ENCODE data around the gene PCYOX1L.

DNA sequence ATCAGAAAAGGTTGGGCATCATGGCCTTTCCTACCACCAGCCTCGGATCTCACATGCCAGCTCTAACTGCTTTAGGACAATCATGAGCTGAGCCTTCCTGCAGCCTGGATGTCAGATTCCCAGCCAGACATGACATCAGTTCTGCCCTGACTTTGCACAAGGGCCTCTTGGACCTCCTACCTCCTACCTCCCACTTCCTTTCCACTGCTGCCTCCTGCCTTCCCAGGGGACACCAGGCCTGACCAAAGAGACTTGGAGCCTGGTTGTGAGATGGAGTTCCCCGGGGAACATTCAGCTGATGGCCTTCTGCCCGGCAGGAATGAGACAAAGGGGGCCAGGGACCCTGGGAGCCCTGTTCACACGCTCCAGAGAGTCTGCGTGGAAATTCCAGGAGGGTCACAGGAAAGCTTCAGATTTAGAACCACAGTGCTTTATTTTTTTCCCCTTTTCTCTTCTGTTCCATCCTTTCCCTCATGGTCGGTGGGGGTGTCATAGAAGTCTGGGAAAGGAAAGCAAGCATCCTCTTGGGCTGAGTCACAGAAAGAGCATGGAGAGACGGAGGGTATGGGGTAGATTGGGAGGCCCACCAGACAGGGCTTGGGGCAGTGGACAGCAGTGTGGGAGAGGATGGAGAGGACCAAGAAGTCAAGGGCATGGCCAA lies 56.7 kb downstream of the PCYOX1L start:
- TF ChIP-seq, protein P1, sequence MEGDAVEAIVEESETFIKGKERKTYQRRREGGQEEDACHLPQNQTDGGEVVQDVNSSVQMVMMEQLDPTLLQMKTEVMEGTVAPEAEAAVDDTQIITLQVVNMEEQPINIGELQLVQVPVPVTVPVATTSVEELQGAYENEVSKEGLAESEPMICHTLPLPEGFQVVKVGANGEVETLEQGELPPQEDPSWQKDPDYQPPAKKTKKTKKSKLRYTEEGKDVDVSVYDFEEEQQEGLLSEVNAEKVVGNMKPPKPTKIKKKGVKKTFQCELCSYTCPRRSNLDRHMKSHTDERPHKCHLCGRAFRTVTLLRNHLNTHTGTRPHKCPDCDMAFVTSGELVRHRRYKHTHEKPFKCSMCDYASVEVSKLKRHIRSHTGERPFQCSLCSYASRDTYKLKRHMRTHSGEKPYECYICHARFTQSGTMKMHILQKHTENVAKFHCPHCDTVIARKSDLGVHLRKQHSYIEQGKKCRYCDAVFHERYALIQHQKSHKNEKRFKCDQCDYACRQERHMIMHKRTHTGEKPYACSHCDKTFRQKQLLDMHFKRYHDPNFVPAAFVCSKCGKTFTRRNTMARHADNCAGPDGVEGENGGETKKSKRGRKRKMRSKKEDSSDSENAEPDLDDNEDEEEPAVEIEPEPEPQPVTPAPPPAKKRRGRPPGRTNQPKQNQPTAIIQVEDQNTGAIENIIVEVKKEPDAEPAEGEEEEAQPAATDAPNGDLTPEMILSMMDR (IDR thresholded peaks at IDR 0.05 in 8 of 11, conservative IDR thresholded peaks at IDR 0.05 in 3 of 11) = no peak
- TF ChIP-seq POLR2A (IDR thresholded peaks at IDR 0.05) (no peak), POLR2AphosphoS5 (IDR thresholded peaks at IDR 0.05) (peak in 2 of 3 donors; percentile 26 to 37)

Measured in spleen (tissue), 7 donors.